Mesendoderm (in vitro differentiated cells): ENCODE measurements around the gene CDC42BPA.

ENCODE experiments used
- DNase-seq: peaks from one replicate; pipeline ENCODE4 v3.0.0; 2013
- H2AK5ac ChIP-seq: 2 replicates; pipeline ENCODE4 v1.6.1; 2013; ENCODE audit warnings: low read length, inconsistent platforms
- H2BK120ac ChIP-seq: 2 replicates; pipeline ENCODE4 v1.6.1; 2013; ENCODE audit warnings: low read depth, mild to moderate bottlenecking, low read length, moderate library complexity, mixed read lengths
- H2BK15ac ChIP-seq: replicated peaks from 2 replicates; pipeline ENCODE4 v1.6.1; 2013; ENCODE audit warnings: low read depth, mild to moderate bottlenecking, moderate library complexity
- H2BK5ac ChIP-seq: 2 replicates; pipeline ENCODE4 v1.6.1; 2013; ENCODE audit warnings: low read length, inconsistent platforms
- H3K18ac ChIP-seq: 2 replicates; pipeline ENCODE4 v1.6.1; 2013; ENCODE audit warnings: mild to moderate bottlenecking, low read length, mixed read lengths
- H3K23ac ChIP-seq: one replicate; pipeline ENCODE4 v1.6.1; 2013; ENCODE audit warnings: low read length
- H3K27ac ChIP-seq: 2 replicates; pipeline ENCODE4 v1.5.1; 2013; ENCODE audit warnings: low read depth, mild to moderate bottlenecking, inconsistent platforms, low read length, moderate library complexity
- H3K27me3 ChIP-seq: 2 replicates; pipeline ENCODE4 v1.6.1; 2013; ENCODE audit warnings: low read length, control low read depth, mild to moderate bottlenecking, inconsistent platforms; ENCODE audit not compliant: insufficient read depth, poor library complexity
- H3K36me3 ChIP-seq: 2 replicates; pipeline ENCODE4 v1.6.1; 2013; ENCODE audit warnings: low read length, inconsistent platforms; ENCODE audit not compliant: control insufficient read depth, insufficient read depth
- H3K4ac ChIP-seq: one replicate; pipeline ENCODE4 v1.6.1; 2013; ENCODE audit warnings: low read depth, mild to moderate bottlenecking, low read length, moderate library complexity
- H3K4me1 ChIP-seq: 2 replicates; pipeline ENCODE4 v1.6.1; 2013; ENCODE audit warnings: low read depth, low read length, inconsistent platforms; ENCODE audit not compliant: control insufficient read depth
- H3K4me2 ChIP-seq: 2 replicates; pipeline ENCODE4 v1.6.1; 2013; ENCODE audit warnings: low read length
- H3K4me3 ChIP-seq: 2 replicates; pipeline ENCODE4 v1.5.1; 2013; ENCODE audit warnings: mild to moderate bottlenecking, low read length
- H3K56ac ChIP-seq: one replicate; pipeline ENCODE4 v1.6.1; 2013; ENCODE audit warnings: low read length
- H3K79me1 ChIP-seq: 2 replicates; pipeline ENCODE4 v1.6.1; 2013; ENCODE audit warnings: low read length, inconsistent platforms
- H3K79me2 ChIP-seq: 2 replicates; pipeline ENCODE4 v1.6.1; 2013; ENCODE audit warnings: mild to moderate bottlenecking, low read length; ENCODE audit not compliant: control insufficient read depth, insufficient read depth
- H3K9ac ChIP-seq: 2 replicates; pipeline ENCODE4 v1.6.1; 2013; ENCODE audit warnings: low read length, inconsistent platforms
- H4K5ac ChIP-seq: one replicate; pipeline ENCODE4 v1.6.1; 2013; ENCODE audit warnings: low read length
- H4K8ac ChIP-seq: one replicate; pipeline ENCODE4 v1.6.1; 2013; ENCODE audit warnings: low read depth, mild to moderate bottlenecking, control low read depth, low read length, moderate library complexity
- WGBS: extraction: QIAGEN DNeasy Blood & Tissue Kit; methylation state at CpG from one replicate; pipeline ENCODE4 v1.1.7; 2013; ENCODE audit warnings: low lambda C conversion rate, missing lambda C conversion rate; ENCODE audit not compliant: insufficient coverage; ENCODE audit errors: extremely low coverage; 5-methylcytosine and 5-hydroxymethylcytosine counted together

Gene CDC42BPA

DNA sequence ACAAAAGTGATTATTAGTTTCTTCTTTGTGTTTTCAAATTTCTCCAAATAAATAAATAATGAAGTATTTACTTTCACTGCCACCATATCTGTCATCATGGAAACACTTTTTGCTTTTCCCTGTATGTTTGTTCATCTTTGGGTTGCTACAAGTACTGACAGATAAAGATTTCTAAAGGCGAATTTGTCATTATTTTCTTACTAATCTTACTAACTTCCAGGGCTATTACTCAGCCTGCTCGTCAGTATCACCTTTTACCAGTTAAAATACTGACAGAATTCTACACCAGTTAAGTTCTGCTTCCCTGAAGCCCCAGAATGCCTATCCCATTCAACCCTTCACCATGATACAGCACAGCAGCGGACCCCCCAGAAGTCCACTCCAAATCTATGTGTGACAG, 106.1 kb downstream of the CDC42BPA start:
- H3K4me1 ChIP-seq = no peaks in the 10 kb centered on the region
- H3K4me3 ChIP-seq = no peak overlapping the region
- H3K79me1 ChIP-seq = no peaks in the 10 kb centered on the region
- WGBS = no CpG with 5 or more reads among the region's 3 CpGs
- no peak overlapping the region for H4K5ac ChIP-seq
- H3K56ac ChIP-seq = no peak overlapping the region
- H2BK5ac ChIP-seq = no peak overlapping the region
- H3K4ac ChIP-seq = no peak overlapping the region
- no peak overlapping the region for H2BK120ac ChIP-seq
- no peaks in the 10 kb centered on the region for H3K36me3 ChIP-seq
- no peak overlapping the region for H4K8ac ChIP-seq
- no peaks in the 10 kb centered on the region for H3K79me2 ChIP-seq
- H3K9ac ChIP-seq = no peak overlapping the region
- no peak overlapping the region for H2BK15ac ChIP-seq
- H2AK5ac ChIP-seq = no peak overlapping the region
- no peak for DNase-seq
- no peak overlapping the region for H3K23ac ChIP-seq
- H3K27ac ChIP-seq = no peak overlapping the region
- H3K27me3 ChIP-seq = no peaks in the 10 kb centered on the region
- H3K18ac ChIP-seq = no peak overlapping the region
- H3K4me2 ChIP-seq = no peak overlapping the region

DNA sequence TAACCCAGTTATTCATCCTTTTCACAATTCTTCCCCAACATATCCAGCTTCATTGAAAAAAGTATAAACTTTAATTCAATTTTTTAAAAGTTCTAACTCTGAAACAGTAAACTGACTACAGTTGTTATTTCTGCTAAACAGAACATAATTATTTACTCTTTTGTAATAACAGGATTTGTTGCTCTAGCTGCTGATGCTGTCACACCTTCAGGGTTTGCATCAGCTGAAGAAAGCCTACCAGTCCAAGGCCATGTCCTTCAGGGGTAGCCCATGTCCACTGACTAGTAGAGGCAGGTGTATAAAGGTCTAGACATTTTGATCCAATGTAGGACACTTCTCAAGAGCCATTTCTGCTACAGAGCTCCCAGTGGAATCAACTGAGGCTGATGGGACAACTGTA, 107.7 kb downstream of the CDC42BPA start:
- H3K79me1 ChIP-seq = no peaks in the 10 kb centered on the region
- no peak overlapping the region for H4K8ac ChIP-seq
- H3K79me2 ChIP-seq = no peaks in the 10 kb centered on the region
- no peak overlapping the region for H2AK5ac ChIP-seq
- no peaks in the 10 kb centered on the region for H3K36me3 ChIP-seq
- H3K23ac ChIP-seq = no peak overlapping the region
- no peak overlapping the region for H3K4me2 ChIP-seq
- no peak overlapping the region for H3K4ac ChIP-seq
- H2BK120ac ChIP-seq = no peak overlapping the region
- H2BK5ac ChIP-seq = no peak overlapping the region
- H3K27ac ChIP-seq = no peak overlapping the region
- H3K27me3 ChIP-seq = no peaks in the 10 kb centered on the region
- H4K5ac ChIP-seq = no peak overlapping the region
- H2BK15ac ChIP-seq = no peak overlapping the region
- H3K56ac ChIP-seq = no peak overlapping the region
- H3K18ac ChIP-seq = no peak overlapping the region
- no peak overlapping the region for H3K4me3 ChIP-seq
- no peaks in the 10 kb centered on the region for H3K4me1 ChIP-seq
- no peak for DNase-seq
- H3K9ac ChIP-seq = no peak overlapping the region

DNA sequence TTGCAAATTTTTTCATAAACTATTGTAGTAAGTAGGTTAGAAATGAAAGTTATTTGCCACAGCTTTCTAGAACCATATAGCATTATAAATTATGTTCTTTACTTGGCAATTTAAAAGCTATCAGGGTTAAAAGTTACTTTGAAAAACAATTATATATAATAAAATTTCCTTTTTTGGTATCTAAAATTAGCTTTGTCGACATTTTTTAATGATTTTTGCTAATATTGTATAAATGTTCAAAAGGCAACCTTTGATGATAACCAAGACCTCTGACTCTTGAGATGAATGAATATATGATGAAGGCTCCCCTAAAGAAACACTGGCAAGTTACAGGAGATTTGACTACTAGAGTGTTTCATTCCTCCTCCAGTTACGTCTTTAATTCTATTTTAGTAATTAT, 121.2 kb downstream of the CDC42BPA start:
- H3K4me1 ChIP-seq = no peaks in the 10 kb centered on the region
- no peak overlapping the region for H3K4ac ChIP-seq
- no peak overlapping the region for H3K18ac ChIP-seq
- no peaks in the 10 kb centered on the region for H3K79me1 ChIP-seq
- H2AK5ac ChIP-seq = no peak overlapping the region
- no peak overlapping the region for H2BK120ac ChIP-seq
- no peaks in the 10 kb centered on the region for H3K27me3 ChIP-seq
- no peak overlapping the region for H4K5ac ChIP-seq
- no peak overlapping the region for H3K27ac ChIP-seq
- no peak overlapping the region for H2BK15ac ChIP-seq
- H3K4me3 ChIP-seq = no peak overlapping the region
- no peak for DNase-seq
- no peak overlapping the region for H2BK5ac ChIP-seq
- no peaks in the 10 kb centered on the region for H3K36me3 ChIP-seq
- H4K8ac ChIP-seq = no peak overlapping the region
- no CpG with 5 or more reads among the region's 2 CpGs for WGBS
- no peak overlapping the region for H3K23ac ChIP-seq
- no peak overlapping the region for H3K56ac ChIP-seq
- H3K9ac ChIP-seq = no peak overlapping the region
- H3K4me2 ChIP-seq = no peak overlapping the region
- no peaks in the 10 kb centered on the region for H3K79me2 ChIP-seq

DNA sequence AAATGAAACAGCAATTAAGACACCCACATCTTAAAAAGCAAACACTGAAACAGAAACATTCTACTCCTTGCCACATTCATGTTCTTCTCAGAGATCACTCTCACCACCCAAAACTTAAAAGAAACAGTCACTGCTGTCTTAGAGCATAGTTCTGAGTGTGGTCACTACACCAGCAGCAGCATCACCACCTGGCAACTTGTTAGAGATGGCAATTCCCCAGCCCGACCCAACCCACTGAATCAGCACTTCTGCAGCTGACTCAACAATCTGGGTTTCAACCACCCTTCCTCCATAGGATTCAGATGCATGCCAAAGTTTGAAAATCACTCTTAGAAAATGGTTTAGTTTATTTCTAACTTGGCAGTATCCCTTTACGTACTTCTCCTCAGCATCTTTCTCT, 126.1 kb downstream of the CDC42BPA start:
- Histone ChIP-seq H3K4me1 (no peaks in the 10 kb centered on the region), H2BK5ac (no peak overlapping the region), H2AK5ac (no peak overlapping the region), H3K79me1 (no peaks in the 10 kb centered on the region), H3K4ac (no peak overlapping the region), H2BK15ac (no peak overlapping the region), H3K36me3 (no peaks in the 10 kb centered on the region), H4K5ac (no peak overlapping the region), H4K8ac (no peak overlapping the region), H3K9ac (no peak overlapping the region), H3K56ac (no peak overlapping the region), H3K23ac (no peak overlapping the region), H3K18ac (no peak overlapping the region), H3K4me2 (no peak overlapping the region), H3K27ac (no peak overlapping the region), H3K4me3 (no peak overlapping the region), H3K27me3 (no peaks in the 10 kb centered on the region), H3K79me2 (no peaks in the 10 kb centered on the region), H2BK120ac (no peak overlapping the region)
- no CpG with 5 or more reads among the region's 2 CpGs for WGBS
- peak; percentile 75 for DNase-seq

DNA sequence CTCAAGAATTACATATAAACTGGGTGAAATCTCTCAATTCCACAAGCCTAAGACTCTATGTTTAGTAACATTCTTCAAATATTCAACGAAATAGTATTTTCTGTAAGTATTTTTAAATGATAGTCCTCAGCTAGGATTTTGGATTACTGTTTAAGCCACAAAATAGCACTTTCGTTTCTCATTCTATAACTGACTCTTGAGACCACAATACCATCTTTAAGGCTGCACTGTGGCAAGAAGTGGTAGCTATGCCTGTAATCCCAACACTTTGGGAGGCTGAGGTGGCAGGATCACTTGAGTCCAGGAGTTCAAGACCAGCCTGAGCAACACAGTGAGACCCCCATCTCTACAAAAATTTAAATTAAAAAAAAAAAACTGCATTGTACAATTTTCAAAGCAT, 126.7 kb downstream of the CDC42BPA start:
- Histone ChIP-seq H3K4me3 (no peak overlapping the region), H4K8ac (no peak overlapping the region), H3K27me3 (no peaks in the 10 kb centered on the region), H2BK15ac (no peak overlapping the region), H3K4ac (no peak overlapping the region), H3K4me1 (peaks cover under 1% of the 10 kb centered on the region), H3K36me3 (no peaks in the 10 kb centered on the region), H3K18ac (no peak overlapping the region), H2AK5ac (no peak overlapping the region), H3K9ac (no peak overlapping the region), H2BK5ac (no peak overlapping the region), H3K56ac (no peak overlapping the region), H4K5ac (no peak overlapping the region), H2BK120ac (no peak overlapping the region), H3K4me2 (no peak overlapping the region), H3K79me2 (no peaks in the 10 kb centered on the region), H3K23ac (no peak overlapping the region), H3K27ac (no peak overlapping the region), H3K79me1 (no peaks in the 10 kb centered on the region)
- WGBS = no CpG with 5 or more reads among the region's 2 CpGs
- DNase-seq = no peak

DNA sequence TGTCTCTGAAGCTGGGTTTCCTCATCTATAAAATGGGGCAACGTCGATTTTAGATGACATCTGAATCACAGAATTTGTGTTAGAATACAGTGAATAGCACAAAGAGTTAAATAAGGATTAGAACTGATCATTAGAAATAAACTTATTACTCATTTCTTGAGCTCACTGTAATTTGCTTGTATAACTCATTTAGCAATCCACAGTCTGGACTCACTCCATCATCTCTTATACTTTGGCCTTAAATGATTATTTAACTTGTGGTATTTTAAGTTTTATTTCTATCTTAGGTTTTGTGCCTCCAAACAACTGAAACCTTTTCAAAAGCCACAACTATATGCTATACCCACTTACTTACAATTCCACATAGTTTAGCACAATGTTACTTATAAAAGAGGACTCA, 128.0 kb downstream of the CDC42BPA start:
- Histone ChIP-seq H3K23ac (no peak overlapping the region), H2BK5ac (no peak overlapping the region), H3K27ac (no peak overlapping the region), H2AK5ac (no peak overlapping the region), H2BK120ac (no peak overlapping the region), H2BK15ac (no peak overlapping the region), H3K4me2 (no peak overlapping the region), H3K79me2 (no peaks in the 10 kb centered on the region), H3K4me1 (peaks cover 3% of the 10 kb centered on the region), H3K79me1 (no peaks in the 10 kb centered on the region), H3K56ac (no peak overlapping the region), H3K36me3 (no peaks in the 10 kb centered on the region), H4K8ac (no peak overlapping the region), H3K9ac (no peak overlapping the region), H3K18ac (no peak overlapping the region), H3K4me3 (no peak overlapping the region), H4K5ac (no peak overlapping the region), H3K4ac (no peak overlapping the region), H3K27me3 (no peaks in the 10 kb centered on the region)
- no CpG with 5 or more reads among the region's 2 CpGs for WGBS
- DNase-seq = no peak
